ENCODE measurements around the gene WDR48. TPM values are rescaled to one million over a fixed set of nuclear protein-coding genes. Genes with fewer than 3 reads are reported as not detected.

The WDR48 gene
- total RNA-seq, 1 donor from 2014 or later = 44.1 TPM

GRCh38 chr3:39064646-39065045 is 12.8 kb downstream of the WDR48 start:
- DNase-seq = no peak

GRCh38 chr3:39065197-39065596 is 13.4 kb downstream of the WDR48 start:
- no peak for DNase-seq

DNA sequence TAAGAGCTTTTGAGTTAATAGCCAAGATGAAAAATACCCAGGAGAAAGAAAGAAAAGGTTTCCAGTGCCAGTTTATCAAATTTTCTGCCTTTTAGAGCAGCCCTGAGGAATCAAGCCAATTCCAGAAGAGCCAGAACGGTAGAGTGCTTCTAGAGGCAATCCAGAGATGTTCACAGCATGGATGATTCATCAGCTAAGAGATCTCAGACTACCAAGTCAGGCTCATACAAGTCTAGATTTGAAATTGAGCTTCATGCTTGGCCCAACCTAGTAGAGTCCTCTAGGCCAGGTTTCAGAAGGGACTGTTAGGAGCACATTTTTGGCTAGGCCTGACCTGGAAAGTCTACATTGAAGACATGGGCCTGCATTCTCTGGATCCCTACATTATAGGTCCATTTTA is 15.5 kb downstream of the WDR48 start:
- no peak for DNase-seq

DNA sequence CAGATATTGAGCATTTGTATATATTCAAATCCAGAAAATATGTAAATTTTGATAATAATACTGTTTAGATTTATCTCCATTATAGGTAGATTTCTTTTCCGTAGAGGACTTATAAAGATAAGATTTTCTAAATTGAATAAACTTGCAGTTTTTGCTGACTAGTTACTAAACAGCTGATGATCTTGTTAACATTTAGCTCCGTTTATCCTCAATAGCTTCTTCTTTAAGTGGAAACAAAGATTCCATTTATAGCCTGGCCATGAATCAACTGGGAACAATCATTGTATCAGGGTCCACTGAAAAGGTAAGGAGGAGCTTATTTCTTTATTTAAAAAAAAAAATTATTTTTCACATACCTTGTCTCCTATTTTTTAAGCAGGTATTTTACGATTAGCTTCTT is 16.7 kb downstream of the WDR48 start:
- DNase-seq = no peak

DNA sequence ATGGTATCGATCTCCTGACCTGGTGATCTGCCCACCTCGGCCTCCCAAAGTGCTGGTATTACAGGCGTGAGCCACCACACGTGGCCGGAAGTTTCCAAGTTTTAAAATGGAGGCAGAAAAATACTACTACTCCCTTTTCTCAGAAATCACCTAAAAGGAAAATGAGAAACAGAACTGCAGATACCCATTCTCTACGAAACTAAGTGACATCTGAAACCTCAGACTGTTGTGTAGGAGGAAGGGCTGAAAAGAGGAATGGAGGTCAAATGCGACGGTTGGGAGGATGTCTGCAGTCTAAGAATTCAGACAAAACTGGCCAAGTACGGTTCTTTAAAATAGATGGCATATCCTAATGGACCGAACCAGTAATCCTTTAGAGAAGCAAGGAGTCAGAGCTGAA is 24.1 kb downstream of the WDR48 start:
- DNase-seq = no peak

- DNase-seq = no peak
Observed at GRCh38 chr3:39079530-39079929, 27.7 kb downstream of the WDR48 start.

GRCh38 chr3:39080026-39080425 is 28.2 kb downstream of the WDR48 start:
- DNase-seq = no peak

DNA sequence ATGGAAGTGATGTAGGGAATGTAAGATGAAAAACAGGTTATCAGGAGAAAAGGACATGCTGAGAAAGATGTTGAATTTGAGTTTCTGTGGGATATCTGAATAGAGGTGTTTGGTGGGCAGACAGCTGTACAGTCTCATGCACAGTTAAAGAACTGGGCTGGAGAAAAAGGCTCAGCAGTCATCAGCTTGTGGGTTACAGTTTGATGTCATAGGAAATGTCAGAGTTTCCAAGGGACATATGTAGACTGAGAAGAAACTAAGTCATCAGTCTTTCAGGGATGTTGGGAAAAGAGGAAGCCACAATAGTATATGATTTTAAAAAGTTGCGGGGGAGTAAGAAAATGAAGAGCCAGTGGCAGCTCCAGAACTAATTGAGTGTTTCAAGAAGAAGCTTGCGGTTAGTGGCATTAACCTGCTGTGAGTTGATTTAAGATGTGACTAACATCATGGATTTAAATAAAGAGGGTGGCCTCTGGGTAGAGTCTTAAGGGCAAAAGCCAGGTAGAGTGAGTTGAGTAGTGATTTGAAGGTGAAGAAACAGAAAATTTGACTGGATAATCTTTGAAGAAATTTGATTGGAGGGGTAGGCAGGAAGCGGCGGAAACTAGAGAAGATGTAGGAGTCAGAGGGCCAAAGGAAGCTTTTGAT is 31.0 kb downstream of the WDR48 start:
- no peak for DNase-seq

GRCh38 chr3:39086144-39086543 is 34.3 kb downstream of the WDR48 start:
- no peak for DNase-seq

GRCh38 chr3:39088456-39088855 is 36.6 kb downstream of the WDR48 start:
- no peak for DNase-seq

DNA sequence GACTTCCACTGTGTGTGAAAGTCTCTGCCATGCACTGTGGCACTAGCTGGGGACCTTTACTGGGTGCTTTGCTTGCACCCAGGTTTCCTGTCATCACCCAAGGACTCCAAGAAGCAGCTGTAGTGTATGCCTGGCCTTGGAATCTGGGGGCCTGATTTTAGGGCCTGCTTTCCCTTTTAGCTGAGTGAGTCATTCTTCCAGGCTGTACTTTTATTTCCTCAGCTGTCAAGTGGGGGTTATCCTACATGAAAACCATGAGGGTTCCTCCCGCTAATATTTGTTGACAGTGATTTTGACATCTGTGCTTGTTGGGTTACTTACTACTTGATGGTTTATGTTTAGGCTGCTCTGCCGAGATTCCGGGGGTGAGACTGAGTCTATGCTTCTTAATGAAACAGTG is 37.1 kb downstream of the WDR48 start:
- no peak for DNase-seq

- DNase-seq = no peak
Observed at GRCh38 chr3:39090922-39091321, 39.1 kb downstream of the WDR48 start.

DNA sequence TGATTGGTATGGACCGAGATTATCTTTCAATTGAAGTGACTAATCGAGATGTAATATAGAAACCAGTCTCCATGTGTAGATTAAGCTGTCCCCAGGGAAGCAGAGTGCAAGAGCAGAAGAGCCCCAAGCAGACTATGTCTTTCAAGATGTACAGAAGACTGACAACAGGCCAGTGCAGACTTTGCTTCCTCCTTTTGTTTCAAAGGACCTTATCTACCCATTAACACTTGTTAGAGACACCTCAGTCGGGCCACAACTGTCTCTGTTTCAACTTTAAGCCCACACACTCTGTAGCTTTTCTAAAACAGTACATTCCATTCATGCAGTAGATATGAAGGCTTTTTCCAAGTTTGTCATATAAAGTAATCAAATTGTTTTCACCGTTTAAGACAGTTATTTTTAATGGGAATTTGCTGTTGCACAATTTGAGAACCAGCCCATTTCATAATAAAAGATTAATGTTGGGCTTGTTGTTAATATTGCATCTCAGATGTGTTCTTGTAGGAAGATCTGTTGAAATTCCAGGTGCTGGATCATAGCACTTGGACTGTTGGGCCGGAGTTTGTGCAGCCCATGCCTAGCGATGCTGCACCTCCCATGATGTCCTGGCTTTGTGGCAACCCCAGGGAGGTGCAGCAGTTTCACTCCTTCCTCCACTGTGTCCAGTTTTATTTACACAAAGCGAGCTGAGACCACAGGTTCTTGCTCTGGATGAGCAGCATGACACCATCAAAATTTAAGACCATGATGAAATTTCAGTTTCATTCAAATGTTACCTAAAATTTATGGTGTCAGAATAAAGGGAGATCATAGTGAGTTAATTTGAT is 43.2 kb downstream of the WDR48 start:
- DNase-seq = no peak

GRCh38 chr3:39095778-39096177 is 44.0 kb downstream of the WDR48 start:
- DNase-seq = no peak

DNA sequence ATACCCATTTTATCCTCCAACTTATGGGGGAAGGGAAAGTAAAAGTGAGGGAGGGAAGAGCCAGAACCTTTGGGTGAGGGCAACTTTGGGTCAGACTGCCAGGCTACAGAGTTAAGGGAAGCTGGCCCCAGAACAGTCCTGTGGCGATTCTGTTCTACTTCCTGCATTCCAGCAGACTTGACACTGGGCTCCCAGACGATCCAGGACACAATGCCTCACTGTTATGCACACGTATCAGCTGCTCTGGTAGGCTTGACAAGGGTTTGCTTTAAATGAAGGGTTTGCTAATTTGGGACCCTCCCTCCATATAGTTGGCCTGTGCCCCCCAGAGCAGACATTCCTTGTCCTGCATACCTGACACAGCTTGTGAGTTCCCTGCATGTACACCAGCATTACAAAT is 45.0 kb downstream of the WDR48 start:
- DNase-seq = no peak

DNA sequence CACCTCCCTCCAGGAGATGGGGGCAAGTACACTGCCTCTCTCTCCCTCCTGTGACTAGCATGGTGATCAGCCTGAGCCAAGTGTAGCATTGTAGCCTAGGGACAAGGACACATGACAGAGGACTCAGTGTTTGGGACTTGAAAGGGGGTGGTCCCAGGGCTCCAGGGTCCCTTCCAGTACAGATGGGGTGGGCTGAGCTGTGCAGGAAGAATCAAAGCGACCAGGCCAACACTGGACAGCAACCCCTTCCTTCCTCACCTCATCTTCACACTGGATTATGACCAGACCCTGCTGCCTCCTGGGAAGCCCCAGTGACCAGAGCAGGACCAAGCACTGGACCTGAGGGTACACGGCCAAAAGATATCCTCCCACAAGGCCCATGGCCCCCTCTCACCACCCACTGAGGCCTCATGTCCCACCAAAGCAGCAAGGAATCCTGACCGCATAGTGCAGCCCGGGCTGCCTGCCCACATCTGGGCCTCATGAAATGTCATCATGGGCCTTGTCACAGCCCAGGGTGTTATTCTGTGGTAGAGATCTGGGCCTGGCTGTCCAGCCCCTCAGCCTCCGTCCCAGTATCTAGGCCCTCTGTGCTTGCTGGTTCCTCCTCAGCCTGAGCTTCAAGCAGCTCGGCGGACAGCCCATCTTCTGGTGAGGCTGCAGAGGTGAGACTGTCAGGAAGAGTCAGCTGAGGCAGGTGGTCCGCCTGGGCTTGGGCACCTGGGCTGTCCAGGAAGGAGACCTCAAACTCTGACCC is 46.1 kb downstream of the WDR48 start:
- no peak for DNase-seq

DNA sequence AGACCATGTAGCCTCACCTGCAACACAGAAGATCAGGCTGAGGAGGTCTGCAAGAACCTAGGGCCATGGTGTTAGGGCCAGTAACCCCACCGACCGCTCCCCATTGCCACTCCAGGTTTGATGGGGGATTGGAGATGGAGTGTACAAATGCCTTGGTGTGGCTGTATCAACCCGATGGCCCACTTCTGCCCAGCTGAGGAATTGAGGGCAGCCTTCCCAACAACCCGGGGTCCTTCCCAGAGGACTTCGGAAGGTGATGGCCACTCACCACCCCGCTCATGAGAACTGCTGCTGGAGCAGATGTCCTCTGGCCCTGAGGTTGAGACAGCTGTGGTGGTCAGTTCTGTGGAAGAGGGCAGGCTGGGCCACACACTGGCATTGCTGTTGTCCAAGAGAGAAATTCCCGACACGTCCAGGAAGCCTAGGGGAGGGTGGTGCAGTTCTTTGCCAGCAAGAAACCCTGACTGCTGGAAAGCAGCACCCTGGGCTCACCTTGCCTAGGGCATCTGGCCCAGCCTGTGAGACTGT is 46.7 kb downstream of the WDR48 start:
- DNase-seq = no peak

GRCh38 chr3:39099242-39099641 is 47.4 kb downstream of the WDR48 start:
- DNase-seq = no peak

- DNase-seq = no peak
Observed at GRCh38 chr3:39099738-39100499, 48.1 kb downstream of the WDR48 start.

- no peak for DNase-seq
Observed at GRCh38 chr3:39100500-39100886, 48.7 kb downstream of the WDR48 start.

DNA sequence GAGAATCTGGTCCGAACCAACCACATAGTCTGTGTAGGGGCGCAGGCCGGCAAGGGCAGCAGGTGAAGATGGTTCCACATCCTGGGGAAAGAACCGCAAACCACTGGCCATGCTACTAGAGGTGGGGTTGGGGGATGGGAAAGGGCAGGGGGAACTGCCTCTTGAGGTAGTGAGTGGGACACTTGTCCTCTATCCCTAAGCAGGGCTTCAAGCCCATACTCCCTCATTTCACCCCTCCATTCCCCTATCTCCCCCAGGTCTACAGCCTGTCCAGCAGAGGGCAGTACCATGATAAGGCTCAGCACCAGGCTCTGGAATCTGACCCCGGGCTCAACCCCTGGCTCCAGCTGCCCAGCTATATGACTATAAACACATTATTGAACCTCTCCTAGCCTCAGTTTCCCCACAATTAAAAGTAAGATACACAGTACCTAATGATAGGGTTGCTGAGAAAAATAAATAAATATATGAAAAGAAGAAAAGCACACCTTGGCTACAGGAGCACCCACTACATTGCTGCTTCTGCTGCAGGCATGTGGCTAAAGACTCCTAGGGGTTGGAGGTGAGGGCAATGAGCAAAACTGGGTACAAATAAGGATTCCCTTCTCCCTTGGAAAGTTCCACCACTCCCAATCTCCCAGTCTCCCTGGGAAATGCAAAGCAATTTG is 49.3 kb downstream of the WDR48 start:
- no peak for DNase-seq
